Activated naive CD4-positive, alpha-beta T cell treated with anti-CD3 and anti-CD28 coated beads, Interleukin-2, amount 10 ng/mL, durations not matched to agents 7 days and 5 days (primary cell): ENCODE measurements around the gene WFDC8.
"Not testable (repeated sequence)": the region's sequence is repeated elsewhere in the genome, so short reads cannot be mapped to it uniquely, and the experiment has no call there.

Source experiments
- CTCF ChIA-PET: fragments of 350-600 bp; sonication (Branson Sonifier 250); formaldehyde crosslinking; loops from one replicate; lab custom pipeline; 2021; ENCODE audit warnings: antibody characterized with exemption; lab: Charles Lee
- DNase-seq: peaks from one replicate; pipeline ENCODE4 v3.0.0-alpha.2; 2020
- H3K27ac Mint-ChIP-seq: one replicate; pipeline ENCODE4 v1.8.0; 2021; ENCODE audit warnings: mild to moderate bottlenecking, moderate library complexity, mixed read lengths
- H3K27me3 Mint-ChIP-seq: one replicate; pipeline ENCODE4 v1.8.0; 2021; ENCODE audit warnings: mild to moderate bottlenecking, mixed read lengths
- H3K36me3 Mint-ChIP-seq: one replicate; pipeline ENCODE4 v1.8.0; 2021; ENCODE audit warnings: mixed read lengths
- H3K4me1 Mint-ChIP-seq: one replicate; pipeline ENCODE4 v1.8.0; 2021; ENCODE audit warnings: mixed read lengths
- H3K4me3 Mint-ChIP-seq: one replicate; pipeline ENCODE4 v1.8.0; 2021; ENCODE audit warnings: mild to moderate bottlenecking, moderate library complexity, mixed read lengths
- H3K9me3 Mint-ChIP-seq: one replicate; pipeline ENCODE4 v1.8.0; 2021; ENCODE audit warnings: mixed read lengths

Gene WFDC8

GRCh38 chr20:45581702-45582101 lies 2.6 kb upstream of the WFDC8 start:
- H3K9me3 Mint-ChIP-seq, result no peaks in the 10 kb centered on the region

DNA sequence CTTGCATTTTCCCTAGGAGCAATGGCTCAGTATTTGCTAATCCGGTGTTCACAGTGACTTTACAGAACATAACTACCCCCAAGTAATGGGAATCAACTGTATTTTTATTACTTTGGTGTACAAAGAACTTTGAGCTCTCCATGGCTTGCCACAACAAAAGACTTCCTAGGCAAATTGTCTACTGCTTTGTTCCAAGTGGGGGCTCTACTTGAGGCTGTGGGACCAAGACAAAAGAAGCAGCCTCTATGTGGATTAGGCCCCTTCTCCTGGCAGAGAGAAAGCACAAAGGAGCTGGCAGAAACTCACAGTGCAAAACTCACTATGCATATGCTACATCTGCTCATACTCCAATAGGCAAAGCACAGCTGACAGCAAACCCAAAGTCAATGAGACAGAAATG lies 853 bp downstream of the WFDC8 start:
- no peak for DNase-seq
- Mint-ChIP-seq H3K4me3 (no peak overlapping the region), H3K27ac (no peak overlapping the region), H3K36me3 (no peaks in the 10 kb centered on the region), H3K9me3 (no peaks in the 10 kb centered on the region), H3K27me3 (peaks cover 14% of the 10 kb centered on the region), H3K4me1 (no peaks in the 10 kb centered on the region)
- CTCF ChIA-PET, result no interaction called here

More at GRCh38 chr20:45581702-45582101, 2.6 kb upstream of the WFDC8 start:
- no peak overlapping the region for H3K4me3 Mint-ChIP-seq
- H3K4me1 Mint-ChIP-seq, result no peaks in the 10 kb centered on the region
- CTCF ChIA-PET, result no interaction called here
- H3K27me3 Mint-ChIP-seq, result peaks cover 18% of the 10 kb centered on the region
- no peak overlapping the region for H3K27ac Mint-ChIP-seq
- DNase-seq, result no peak
- no peaks in the 10 kb centered on the region for H3K36me3 Mint-ChIP-seq

DNA sequence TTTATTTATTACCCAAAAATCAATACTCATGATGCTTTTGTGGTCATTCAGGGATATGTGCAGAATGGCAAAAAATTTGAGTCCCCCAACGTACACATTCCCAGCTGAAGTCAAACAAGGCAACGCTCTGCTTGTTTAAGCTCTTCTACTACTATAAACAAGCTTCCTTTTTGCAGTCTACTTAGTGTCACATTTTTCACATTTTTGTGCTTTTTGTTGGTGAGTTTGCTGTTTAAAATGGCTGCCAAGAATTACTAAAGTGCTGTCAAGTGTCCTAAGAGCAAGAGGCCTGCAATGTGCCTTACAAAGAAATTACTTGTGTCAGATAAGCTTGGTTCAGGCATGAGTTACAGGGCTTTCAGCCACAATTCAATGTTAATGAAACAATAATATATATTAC lies 2.1 kb downstream of the WFDC8 start:
- no peaks in the 10 kb centered on the region for H3K36me3 Mint-ChIP-seq
- no peak for DNase-seq
- H3K27ac Mint-ChIP-seq, result no peak overlapping the region
- peaks cover 11% of the 10 kb centered on the region for H3K27me3 Mint-ChIP-seq
- H3K4me1 Mint-ChIP-seq, result no peaks in the 10 kb centered on the region
- CTCF ChIA-PET, result no interaction called here
- no peak overlapping the region for H3K4me3 Mint-ChIP-seq
- H3K9me3 Mint-ChIP-seq, result no peaks in the 10 kb centered on the region

GRCh38 chr20:45575931-45576330 lies 3.2 kb downstream of the WFDC8 start:
- DNase-seq, result no peak
- H3K27me3 Mint-ChIP-seq, result peaks cover 6% of the 10 kb centered on the region
- CTCF ChIA-PET, result no interaction called here
- H3K4me1 Mint-ChIP-seq, result no peaks in the 10 kb centered on the region
- H3K36me3 Mint-ChIP-seq, result no peaks in the 10 kb centered on the region
- no peak overlapping the region for H3K27ac Mint-ChIP-seq
- no peak overlapping the region for H3K4me3 Mint-ChIP-seq
- no peaks in the 10 kb centered on the region for H3K9me3 Mint-ChIP-seq

DNA sequence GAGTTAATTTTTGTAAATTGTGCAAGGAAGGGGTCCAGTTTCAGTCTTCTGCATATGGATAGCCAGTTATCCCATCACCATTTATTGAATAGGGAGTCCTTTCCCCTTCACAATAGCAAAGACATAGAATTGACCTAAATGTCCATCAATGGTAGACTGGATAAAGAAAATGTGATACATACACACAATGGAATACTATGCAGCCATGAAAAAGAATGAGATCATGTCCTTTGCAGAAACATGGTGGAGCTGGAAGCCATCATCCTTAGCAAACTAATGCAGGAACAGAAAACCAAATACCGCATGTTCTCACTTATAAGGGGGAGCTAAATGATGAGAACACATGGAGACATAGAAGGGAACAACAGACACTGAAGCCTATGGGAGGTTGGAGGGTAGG lies 9.4 kb downstream of the WFDC8 start:
- H3K36me3 Mint-ChIP-seq, H3K27me3 Mint-ChIP-seq, H3K4me1 Mint-ChIP-seq, H3K9me3 Mint-ChIP-seq, H3K27ac Mint-ChIP-seq, CTCF ChIA-PET, H3K4me3 Mint-ChIP-seq, DNase-seq: not testable (repeated sequence)

DNA sequence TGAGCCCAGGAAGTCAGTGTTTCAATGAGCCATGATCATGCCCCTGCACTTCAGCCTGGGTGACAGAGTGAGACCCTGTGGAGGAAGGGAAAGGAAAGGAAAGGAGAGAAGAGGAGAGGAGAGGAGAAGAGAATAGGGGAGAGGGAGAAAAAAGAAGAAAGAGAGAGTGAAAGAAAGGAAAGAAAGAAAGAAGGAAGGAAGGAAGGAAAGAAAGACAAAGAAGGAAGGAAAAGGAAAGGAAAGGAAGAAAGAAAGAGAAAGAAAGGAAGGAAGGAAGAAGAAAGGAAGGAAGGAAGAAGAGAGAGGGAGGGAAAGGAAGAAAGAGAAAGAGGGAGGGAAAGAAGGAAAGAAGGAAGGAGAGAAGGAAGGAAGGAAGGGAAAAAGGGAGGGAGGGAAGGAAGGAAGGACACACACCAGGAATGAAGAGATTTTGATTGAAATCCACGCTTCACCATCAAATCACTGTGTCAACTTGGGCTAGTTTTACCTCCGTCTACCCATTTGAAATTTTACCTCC lies 14.3 kb downstream of the WFDC8 start:
- Mint-ChIP-seq H3K4me1 (no peaks in the 10 kb centered on the region), H3K36me3 (no peaks in the 10 kb centered on the region), H3K9me3 (no peaks in the 10 kb centered on the region), H3K27me3 (peaks cover 15% of the 10 kb centered on the region), H3K4me3 (no peak overlapping the region), H3K27ac (no peak overlapping the region)
- CTCF ChIA-PET, result no interaction called here
- no peak for DNase-seq

GRCh38 chr20:45555198-45555597 lies 23.9 kb downstream of the WFDC8 start:
- Mint-ChIP-seq H3K27me3 (no peaks in the 10 kb centered on the region), H3K4me3 (no peak overlapping the region), H3K9me3 (no peaks in the 10 kb centered on the region), H3K27ac (no peak overlapping the region), H3K36me3 (no peaks in the 10 kb centered on the region), H3K4me1 (no peaks in the 10 kb centered on the region)
- DNase-seq, result no peak
- CTCF ChIA-PET, result no interaction called here

DNA sequence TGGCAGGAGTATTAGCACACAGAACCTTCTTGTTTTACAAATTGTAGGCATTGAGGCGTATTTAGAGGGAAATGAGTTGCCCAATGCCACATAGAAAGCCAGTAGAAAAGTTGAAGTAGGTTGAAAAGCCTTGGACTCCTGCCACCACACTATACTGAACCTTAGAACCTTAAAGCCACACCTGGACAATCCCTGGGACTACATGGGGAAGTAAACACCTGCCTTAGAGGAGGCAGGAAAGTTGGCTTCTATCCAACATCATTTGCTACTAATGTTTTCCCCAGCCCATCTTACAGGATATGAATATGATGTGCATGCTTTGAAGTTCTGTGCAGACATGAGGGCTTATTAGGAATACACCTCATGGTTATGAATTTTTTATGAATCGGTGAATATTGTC lies 26.6 kb downstream of the WFDC8 start:
- Mint-ChIP-seq H3K4me3 (no peak overlapping the region), H3K27me3 (peaks cover 15% of the 10 kb centered on the region), H3K9me3 (no peaks in the 10 kb centered on the region), H3K36me3 (no peaks in the 10 kb centered on the region), H3K27ac (no peak overlapping the region), H3K4me1 (no peaks in the 10 kb centered on the region)
- DNase-seq, result no peak
- CTCF ChIA-PET, result no interaction called here

DNA sequence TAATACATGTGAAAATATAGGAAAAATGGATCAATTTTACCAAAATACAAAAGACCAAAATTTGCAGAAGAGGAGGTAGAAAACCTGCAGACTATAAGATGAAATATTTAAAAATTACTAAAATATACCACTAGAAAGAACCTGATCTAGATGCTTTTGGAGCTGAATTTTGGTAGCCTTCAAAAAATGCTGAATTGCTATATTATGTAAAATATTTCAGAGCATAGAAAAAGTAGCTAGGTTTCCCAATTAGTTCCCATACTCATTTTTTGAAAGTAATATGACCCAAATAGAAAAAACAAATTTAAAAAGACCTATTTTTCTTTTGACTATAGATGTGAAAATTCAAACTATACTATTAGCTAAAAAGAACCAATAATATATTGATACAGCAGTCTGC lies 28.3 kb downstream of the WFDC8 start:
- H3K4me1 Mint-ChIP-seq, result no peaks in the 10 kb centered on the region
- H3K4me3 Mint-ChIP-seq, result no peak overlapping the region
- DNase-seq, result no peak
- CTCF ChIA-PET, result interaction anchor here (1.1 kb wide), 1 partner anchor 101 kb away, joined by 3 read pairs; no protein-coding TSS in a partner anchor
- H3K36me3 Mint-ChIP-seq, result no peaks in the 10 kb centered on the region
- H3K9me3 Mint-ChIP-seq, result no peaks in the 10 kb centered on the region
- no peak overlapping the region for H3K27ac Mint-ChIP-seq
- H3K27me3 Mint-ChIP-seq, result peaks cover 24% of the 10 kb centered on the region

GRCh38 chr20:45548410-45548809 lies 30.7 kb downstream of the WFDC8 start:
- DNase-seq, result no peak
- H3K36me3 Mint-ChIP-seq, result no peaks in the 10 kb centered on the region
- CTCF ChIA-PET, result no interaction called here
- H3K9me3 Mint-ChIP-seq, result no peaks in the 10 kb centered on the region
- no peaks in the 10 kb centered on the region for H3K4me1 Mint-ChIP-seq
- no peak overlapping the region for H3K4me3 Mint-ChIP-seq
- H3K27me3 Mint-ChIP-seq, result peaks cover 38% of the 10 kb centered on the region
- H3K27ac Mint-ChIP-seq, result no peak overlapping the region

GRCh38 chr20:45547206-45547770 lies 31.8 kb downstream of the WFDC8 start, which contains the start of gene EPPIN:
EPPIN (minus strand) TSS chr20:45547401; CDS start chr20:45547357, 44 bp downstream.
- H3K27me3 Mint-ChIP-seq, result peaks cover 41% of the 10 kb centered on the region
- H3K4me1 Mint-ChIP-seq, result no peaks in the 10 kb centered on the region
- DNase-seq, result no peak
- no peak within 1 kb of the TSS for H3K27ac Mint-ChIP-seq
- no peaks in the 10 kb centered on the region for H3K9me3 Mint-ChIP-seq
- H3K36me3 Mint-ChIP-seq, result no peaks in the 10 kb centered on the region
- CTCF ChIA-PET, result no interaction called here
- H3K4me3 Mint-ChIP-seq, result no peak within 1 kb of the TSS

DNA sequence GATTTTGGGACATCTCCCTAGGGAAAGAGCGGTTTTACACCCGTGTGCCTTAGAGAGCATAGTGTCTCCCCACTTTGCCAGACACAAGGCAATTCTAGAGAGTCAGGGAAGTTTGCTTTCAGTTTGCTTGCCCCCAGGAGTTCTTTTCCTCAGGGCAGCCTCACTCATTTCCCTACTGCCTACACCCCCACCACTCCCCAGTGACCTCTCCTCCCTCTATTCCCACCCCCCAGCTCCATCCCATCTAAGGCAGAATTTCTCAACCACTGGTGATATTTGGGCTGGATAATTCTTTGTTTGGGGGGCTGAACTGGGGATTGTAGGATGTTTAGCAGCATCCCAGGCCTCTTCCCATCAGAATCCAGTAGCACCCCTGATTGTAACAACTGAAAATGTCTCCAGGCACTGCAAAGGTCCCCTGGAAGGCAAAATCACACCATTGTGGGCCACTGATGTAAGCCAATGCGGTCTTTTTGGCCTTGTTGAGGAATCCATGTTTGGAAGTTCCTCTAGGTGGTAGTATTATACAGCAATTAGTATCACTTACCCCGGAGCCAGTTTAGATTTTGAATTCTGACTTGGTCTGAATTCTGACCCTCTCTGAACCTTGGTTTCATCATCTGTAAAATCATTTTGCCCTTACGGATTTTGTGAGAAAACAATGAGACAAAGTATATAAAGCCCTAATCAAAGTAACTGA lies 33.2 kb downstream of the WFDC8 start:
- Mint-ChIP-seq H3K4me3 (no peak overlapping the region), H3K4me1 (no peaks in the 10 kb centered on the region), H3K36me3 (no peaks in the 10 kb centered on the region), H3K9me3 (no peaks in the 10 kb centered on the region), H3K27me3 (peaks cover 47% of the 10 kb centered on the region), H3K27ac (no peak overlapping the region)
- CTCF ChIA-PET, result interaction anchor here (1.5 kb wide), 1 partner anchor 50 kb away, joined by 3 read pairs; no protein-coding TSS in a partner anchor
- DNase-seq, result no peak

GRCh38 chr20:45545351-45545750 lies 33.7 kb downstream of the WFDC8 start:
- no peak overlapping the region for H3K4me3 Mint-ChIP-seq
- CTCF ChIA-PET, result interaction anchor here (1.5 kb wide), 1 partner anchor 50 kb away, joined by 3 read pairs; no protein-coding TSS in a partner anchor
- H3K4me1 Mint-ChIP-seq, result no peaks in the 10 kb centered on the region
- H3K27ac Mint-ChIP-seq, result no peak overlapping the region
- H3K9me3 Mint-ChIP-seq, result no peaks in the 10 kb centered on the region
- no peak for DNase-seq
- peaks cover 47% of the 10 kb centered on the region for H3K27me3 Mint-ChIP-seq
- no peaks in the 10 kb centered on the region for H3K36me3 Mint-ChIP-seq

DNA sequence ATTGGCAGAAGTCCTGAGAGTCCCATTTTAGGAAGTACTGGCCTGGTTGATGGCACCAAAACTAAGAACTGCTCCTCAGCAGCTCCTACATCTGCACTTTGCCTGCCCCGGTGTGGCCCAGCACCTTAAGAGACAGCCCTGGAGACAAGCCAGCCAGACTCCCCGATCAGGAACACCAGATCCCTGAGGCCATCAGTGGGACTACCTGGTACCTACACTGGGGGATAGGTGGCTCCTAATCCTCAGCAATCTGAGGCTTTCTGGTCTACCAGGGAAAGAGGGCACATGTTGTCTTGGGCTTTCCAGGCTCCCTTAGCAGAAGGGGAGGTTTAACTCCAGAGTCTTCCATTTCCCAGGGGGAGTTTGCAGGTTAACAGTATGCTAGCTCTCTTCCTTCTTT lies 39.7 kb downstream of the WFDC8 start, which contains the start of gene WFDC6:
TSS of gene WFDC6 (minus strand) at position 101 of the 400 bp plus-strand sequence. CDS start at position 26, 75 bp downstream.
- Mint-ChIP-seq H3K9me3 (no peaks in the 10 kb centered on the region), H3K4me3 (no peak within 1 kb of the TSS), H3K27me3 (peaks cover 38% of the 10 kb centered on the region), H3K27ac (no peak within 1 kb of the TSS), H3K4me1 (no peaks in the 10 kb centered on the region), H3K36me3 (no peaks in the 10 kb centered on the region)
- DNase-seq, result no peak
- CTCF ChIA-PET, result no interaction called here
